HG03135 (cell line): ENCODE data around the gene GALK2.

Experiments
- ATAC-seq: cut with Tn5 transposase; IDR thresholded peaks from one replicate; pipeline ENCODE4 v1.9.1; 2021; ENCODE audit warnings: mild to moderate bottlenecking, moderate library complexity; ENCODE audit not compliant: unreplicated experiment

GALK2 gene

GRCh38 chr15:49169880-49170597 is at the start of gene GALK2:
Gene GALK2 (plus strand): TSS chr15:49170247. CDS start chr15:49170323, 76 bp downstream.
- peak; percentile 82 for ATAC-seq

- ATAC-seq = no peak
Observed at GRCh38 chr15:49120832-49121231, 49.2 kb upstream of the GALK2 start.

- no peak for ATAC-seq
Observed at GRCh38 chr15:49121901-49122300, 48.1 kb upstream of the GALK2 start.

- ATAC-seq = no peak
Observed at GRCh38 chr15:49122541-49123062, 47.4 kb upstream of the GALK2 start.

- ATAC-seq = no peak
Observed at GRCh38 chr15:49124371-49124770, 45.7 kb upstream of the GALK2 start.

GRCh38 chr15:49131403-49131802 is 38.6 kb upstream of the GALK2 start:
- ATAC-seq = no peak

GRCh38 chr15:49134683-49135341 is 35.2 kb upstream of the GALK2 start:
- ATAC-seq = no peak

GRCh38 chr15:49135342-49135857 is 34.6 kb upstream of the GALK2 start:
- no peak for ATAC-seq

- ATAC-seq = no peak
Observed at GRCh38 chr15:49135911-49136310, 34.1 kb upstream of the GALK2 start.

- no peak for ATAC-seq
Observed at GRCh38 chr15:49137861-49138260, 32.2 kb upstream of the GALK2 start.

- no peak for ATAC-seq
Observed at GRCh38 chr15:49145651-49146609, 24.1 kb upstream of the GALK2 start.

- ATAC-seq = no peak
Observed at GRCh38 chr15:49148298-49148697, 21.7 kb upstream of the GALK2 start.

GRCh38 chr15:49148727-49149126 is 21.3 kb upstream of the GALK2 start:
- no peak for ATAC-seq

GRCh38 chr15:49151831-49152230 is 18.2 kb upstream of the GALK2 start:
- no peak for ATAC-seq

- ATAC-seq = no peak
Observed at GRCh38 chr15:49152552-49153312, 17.3 kb upstream of the GALK2 start.

- no peak for ATAC-seq
Observed at GRCh38 chr15:49154359-49154758, 15.7 kb upstream of the GALK2 start.

- no peak for ATAC-seq
Observed at GRCh38 chr15:49154799-49155109, 15.3 kb upstream of the GALK2 start.

GRCh38 chr15:49155110-49155833 is 14.8 kb upstream of the GALK2 start, which contains the start of gene COPS2:
Gene COPS2 (minus strand): TSS chr15:49155599. CDS start chr15:49155578, 21 bp downstream.
- peak; percentile 93 for ATAC-seq

- ATAC-seq = peak; percentile 21
Observed at GRCh38 chr15:49155834-49156627, 14.0 kb upstream of the GALK2 start.
